NCI-H2029 (cell line): ENCODE measurements around the gene SLC22A3.

Source experiments
- DNase-seq: peaks from one replicate; lab custom pipeline; 2025; lab: John Stamatoyannopoulos, UW

The SLC22A3 gene

GRCh38 chr6:160333841-160334240 lies 14.3 kb upstream of the SLC22A3 start:
- DNase-seq = peak; percentile 52

GRCh38 chr6:160336200-160336599 lies 12.0 kb upstream of the SLC22A3 start:
- DNase-seq = no peak

GRCh38 chr6:160337301-160337700 lies 10.9 kb upstream of the SLC22A3 start:
- DNase-seq = no peak

GRCh38 chr6:160337991-160338390 lies 10.2 kb upstream of the SLC22A3 start:
- no peak for DNase-seq

- DNase-seq = no peak
Measured at GRCh38 chr6:160343144-160343543, 5.0 kb upstream of the SLC22A3 start.

- no peak for DNase-seq
Measured at GRCh38 chr6:160344271-160344670, 3.9 kb upstream of the SLC22A3 start.

- no peak for DNase-seq
Measured at GRCh38 chr6:160347259-160348222, 637 bp upstream of the SLC22A3 start.

- DNase-seq = peak; percentile 25
Measured at GRCh38 chr6:160349020-160349441, 853 bp downstream of the SLC22A3 start.

GRCh38 chr6:160349814-160350350 lies 1.7 kb downstream of the SLC22A3 start:
- DNase-seq = no peak

GRCh38 chr6:160353950-160354496 lies 5.8 kb downstream of the SLC22A3 start:
- no peak for DNase-seq

GRCh38 chr6:160355001-160355400 lies 6.8 kb downstream of the SLC22A3 start:
- no peak for DNase-seq

- DNase-seq = peak; percentile 95
Measured at GRCh38 chr6:160356074-160356744, 8.0 kb downstream of the SLC22A3 start.

GRCh38 chr6:160357088-160357487 lies 8.9 kb downstream of the SLC22A3 start:
- peak; percentile 56 for DNase-seq

GRCh38 chr6:160358225-160359119 lies 10.3 kb downstream of the SLC22A3 start:
- DNase-seq = no peak

- no peak for DNase-seq
Measured at GRCh38 chr6:160360955-160361354, 12.8 kb downstream of the SLC22A3 start.

GRCh38 chr6:160362556-160362955 lies 14.4 kb downstream of the SLC22A3 start:
- no peak for DNase-seq

- no peak for DNase-seq
Measured at GRCh38 chr6:160363016-160363996, 15.1 kb downstream of the SLC22A3 start.

- no peak for DNase-seq
Measured at GRCh38 chr6:160365117-160365516, 16.9 kb downstream of the SLC22A3 start.

GRCh38 chr6:160367798-160368547 lies 19.8 kb downstream of the SLC22A3 start:
- DNase-seq = no peak
